Pulmonary artery endothelial cell (primary cell): ENCODE measurements around the gene POU3F1. TPM values are rescaled to one million over a fixed set of nuclear protein-coding genes. Genes with fewer than 3 reads are reported as not detected.

Source experiments
- DNase-seq: peaks from one replicate; pipeline ENCODE4 v3.0.0-alpha.2; 2011; ENCODE audit warnings: low read depth, low spot score
- total RNA-seq: library from RNA; depleted of rRNA; stranded (reverse); fragments of >200 nt; gene quantifications from 2 replicates; pipeline ENCODE4 v1.2.3, GENCODE V29; 2014

Gene POU3F1
- total RNA-seq, 1 donor from 2014 or later = not detected

DNA sequence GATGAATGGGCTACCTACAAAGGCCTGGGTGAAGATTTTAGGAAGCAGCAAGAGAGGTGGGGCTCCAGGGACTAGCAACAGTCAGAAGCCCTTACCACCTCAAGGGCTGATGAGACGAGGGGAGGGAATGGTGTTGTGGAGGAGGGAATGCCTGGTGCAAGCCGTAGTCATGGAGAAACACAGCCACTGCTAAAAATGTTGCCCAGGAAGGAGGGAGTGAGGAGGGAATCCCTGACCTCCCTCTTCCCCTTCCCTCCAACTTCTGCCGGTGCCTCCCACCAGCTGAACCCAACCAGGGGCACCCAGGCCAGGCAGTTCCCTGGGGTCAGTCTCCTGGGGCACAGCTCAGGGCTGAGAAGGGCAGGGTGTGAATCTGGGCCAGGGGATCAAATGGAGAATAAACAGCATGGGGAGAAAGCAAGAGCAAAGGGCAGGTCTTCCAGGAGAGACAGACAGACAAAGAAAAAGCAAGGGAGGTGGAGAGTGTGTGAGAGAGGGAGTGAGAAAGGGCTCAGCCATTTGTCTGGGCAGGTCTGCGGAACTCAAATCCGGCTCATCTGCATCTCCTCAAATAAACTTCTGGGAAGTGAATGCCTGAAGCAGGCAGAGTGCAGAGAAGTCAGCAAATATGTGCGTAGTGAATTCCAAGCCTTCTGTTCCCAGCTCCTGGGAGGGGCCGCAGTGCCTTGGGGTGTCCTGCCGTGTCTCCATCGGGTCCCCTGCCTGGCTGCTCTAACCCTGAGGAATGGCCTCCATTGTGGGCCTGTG, 27.1 kb upstream of the POU3F1 start:
- no peak for DNase-seq

DNA sequence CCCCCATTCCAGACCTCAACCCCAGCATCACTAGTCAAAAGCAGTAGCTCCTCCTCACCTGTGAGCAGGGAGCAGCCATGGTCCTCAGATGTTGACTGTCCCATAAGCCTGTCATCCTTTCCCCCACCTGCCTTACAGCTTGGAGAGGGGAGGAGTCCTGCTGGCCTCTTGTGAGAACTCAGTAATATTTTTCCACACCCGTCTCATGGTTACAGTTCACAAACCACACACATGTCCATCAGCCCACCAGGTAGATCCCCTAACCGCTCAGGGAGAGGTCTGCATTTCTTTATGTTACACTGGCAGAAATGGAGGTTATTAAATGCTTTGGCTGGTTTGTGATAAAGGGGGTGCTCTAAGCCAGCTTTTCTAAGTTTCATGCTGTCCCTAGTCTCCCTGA, 26.3 kb upstream of the POU3F1 start:
- DNase-seq = no peak

DNA sequence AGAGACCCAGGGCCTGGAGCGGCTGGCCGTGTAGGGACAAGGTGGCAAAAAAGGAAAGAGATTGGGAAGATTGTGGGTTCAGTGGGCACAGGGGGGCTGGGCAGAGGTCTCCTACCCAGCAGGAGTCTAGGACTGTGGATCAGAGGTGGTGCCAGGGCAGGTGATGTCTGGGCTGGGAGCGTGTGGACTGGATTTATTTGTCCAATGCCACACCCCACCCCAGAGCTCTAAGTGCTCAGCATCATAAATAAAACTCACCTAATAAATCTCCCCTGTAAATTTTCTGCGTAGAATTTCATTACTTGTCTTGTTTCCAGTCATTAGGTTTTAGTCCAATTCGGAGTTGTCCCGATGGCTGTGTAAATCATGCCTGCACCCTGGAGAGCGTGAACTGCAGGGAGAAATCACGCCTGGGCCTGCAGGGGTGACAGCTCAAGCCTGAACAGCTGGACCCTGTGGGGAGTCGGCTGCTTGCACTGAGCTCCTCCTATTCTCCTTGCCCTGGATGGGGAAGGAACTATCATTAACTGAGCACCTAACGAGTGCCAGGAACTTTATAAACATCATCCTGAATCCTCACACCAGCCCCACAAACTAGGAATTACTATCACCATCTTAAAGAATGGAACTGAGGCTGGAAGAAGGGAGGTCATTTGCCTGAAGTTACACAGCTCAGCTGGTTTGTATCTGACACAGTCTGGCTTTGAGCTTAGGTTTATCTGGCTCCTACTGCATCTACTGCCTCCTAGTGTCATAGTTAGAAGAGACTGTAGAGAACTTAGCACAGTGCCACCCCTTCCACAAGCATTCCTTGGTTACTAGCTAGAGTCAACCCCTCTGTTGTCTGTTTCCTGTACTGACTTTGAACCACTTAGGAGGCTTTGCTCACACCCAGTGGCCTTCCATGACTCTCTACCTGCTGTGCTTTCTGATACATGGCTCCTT, 25.0 kb upstream of the POU3F1 start:
- DNase-seq = no peak

DNA sequence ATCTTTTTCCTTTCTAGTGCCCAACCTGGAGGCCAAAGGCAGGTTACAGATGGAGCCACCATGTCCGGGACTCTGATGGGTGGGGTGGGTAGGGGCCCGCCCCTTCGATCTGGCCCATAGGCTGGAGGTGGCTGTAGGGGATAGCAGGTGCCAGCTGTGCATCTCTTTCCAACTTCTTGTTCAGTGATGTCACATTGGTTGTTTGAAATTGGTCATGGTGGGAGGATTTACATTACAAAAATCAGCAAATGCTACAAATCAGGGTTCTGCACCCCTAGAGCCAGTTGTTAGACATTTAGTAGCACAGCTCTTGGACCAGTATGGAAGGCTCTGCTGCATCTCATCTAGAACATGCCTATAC, 22.4 kb upstream of the POU3F1 start:
- DNase-seq = no peak

DNA sequence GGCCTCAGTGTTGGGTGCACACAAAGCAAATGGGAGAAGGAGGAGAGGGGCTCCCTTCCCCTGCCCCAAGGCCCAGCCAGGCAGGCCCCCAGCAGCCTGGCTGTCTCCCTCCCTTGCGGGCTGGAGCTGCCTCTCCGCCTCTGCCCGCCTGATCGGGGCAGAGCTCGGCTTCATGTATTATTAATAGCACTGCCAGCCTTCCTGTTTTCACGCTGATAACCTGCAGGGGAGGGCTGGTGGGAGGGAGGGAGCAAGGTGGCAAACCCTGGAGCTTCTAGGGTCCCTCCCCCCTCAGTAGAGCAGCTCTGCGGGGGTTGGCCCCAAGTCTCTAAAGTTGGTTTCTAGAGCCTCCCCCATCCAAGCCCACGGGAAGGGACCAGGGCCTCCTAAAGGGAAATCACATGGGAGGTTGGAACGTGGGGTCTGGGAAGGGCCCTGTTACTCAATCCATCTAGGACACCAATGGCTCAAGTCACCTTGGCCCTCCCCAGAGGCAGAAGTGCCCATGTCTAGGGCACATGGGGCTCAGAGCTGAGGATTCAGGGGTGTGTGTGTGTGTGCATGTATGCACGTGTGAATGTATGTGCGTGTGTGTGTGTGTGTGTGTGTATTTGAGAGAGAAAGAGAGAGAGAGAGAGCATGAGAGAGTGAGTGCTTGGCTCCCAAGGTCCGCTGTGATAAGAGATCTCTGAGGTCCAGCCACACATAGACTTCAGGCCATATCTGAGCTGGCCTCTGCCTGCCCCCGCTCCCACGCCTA, 21.8 kb upstream of the POU3F1 start:
- no peak for DNase-seq

DNA sequence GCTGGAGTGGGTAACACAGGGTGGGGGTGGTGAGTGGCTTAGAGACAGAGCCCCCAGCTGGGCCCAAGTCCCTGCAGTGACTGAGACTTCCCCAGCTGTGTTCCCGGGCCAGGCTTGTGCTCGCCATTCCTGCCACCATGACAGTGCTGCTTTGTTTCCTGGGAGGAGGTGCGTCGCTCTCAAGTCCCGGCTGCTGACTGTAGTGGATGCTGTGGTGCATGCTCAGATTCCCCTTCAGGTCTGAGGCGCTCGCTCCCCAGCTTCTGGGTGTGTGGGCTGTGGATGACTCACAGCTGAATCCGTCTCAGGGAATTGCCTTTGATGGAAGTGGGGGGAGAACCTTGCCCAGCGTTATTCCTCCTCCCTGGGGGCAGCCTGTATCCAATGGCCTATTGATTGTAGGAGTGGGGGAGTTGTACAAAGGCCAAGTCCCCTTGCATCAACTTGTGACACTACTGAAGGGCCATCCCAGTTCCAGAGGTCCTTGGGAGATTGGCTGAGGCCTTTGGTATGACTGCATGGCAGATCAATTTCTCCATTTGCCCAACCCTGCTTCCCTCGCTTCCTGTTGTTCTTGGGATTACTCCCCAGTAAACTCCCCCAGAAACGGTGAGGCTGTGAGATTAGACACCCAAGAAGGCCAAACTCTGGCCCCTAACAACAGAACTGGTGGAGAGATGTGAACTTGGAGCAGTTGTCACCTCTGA, 17.8 kb upstream of the POU3F1 start:
- no peak for DNase-seq

DNA sequence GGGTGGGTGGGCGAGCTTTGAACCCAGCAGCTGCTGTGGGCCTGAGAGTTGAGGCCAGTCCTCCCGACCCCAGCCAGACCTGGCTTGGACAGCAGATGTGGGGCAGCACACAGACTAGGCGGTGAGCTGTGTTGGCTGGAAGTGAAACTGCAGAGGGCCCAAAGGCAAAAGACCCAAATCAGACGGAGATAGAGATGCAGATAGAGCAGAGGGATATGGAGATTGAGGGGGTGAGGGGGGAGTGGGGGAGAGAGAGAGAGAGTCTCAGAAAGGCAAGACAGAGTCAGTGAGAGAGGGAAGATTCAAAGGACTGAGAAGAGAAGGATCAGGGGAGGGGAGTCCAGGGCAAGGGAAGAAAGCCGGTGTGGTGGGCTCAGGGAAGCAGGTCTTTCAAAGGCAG, 17.0 kb upstream of the POU3F1 start:
- DNase-seq = no peak

DNA sequence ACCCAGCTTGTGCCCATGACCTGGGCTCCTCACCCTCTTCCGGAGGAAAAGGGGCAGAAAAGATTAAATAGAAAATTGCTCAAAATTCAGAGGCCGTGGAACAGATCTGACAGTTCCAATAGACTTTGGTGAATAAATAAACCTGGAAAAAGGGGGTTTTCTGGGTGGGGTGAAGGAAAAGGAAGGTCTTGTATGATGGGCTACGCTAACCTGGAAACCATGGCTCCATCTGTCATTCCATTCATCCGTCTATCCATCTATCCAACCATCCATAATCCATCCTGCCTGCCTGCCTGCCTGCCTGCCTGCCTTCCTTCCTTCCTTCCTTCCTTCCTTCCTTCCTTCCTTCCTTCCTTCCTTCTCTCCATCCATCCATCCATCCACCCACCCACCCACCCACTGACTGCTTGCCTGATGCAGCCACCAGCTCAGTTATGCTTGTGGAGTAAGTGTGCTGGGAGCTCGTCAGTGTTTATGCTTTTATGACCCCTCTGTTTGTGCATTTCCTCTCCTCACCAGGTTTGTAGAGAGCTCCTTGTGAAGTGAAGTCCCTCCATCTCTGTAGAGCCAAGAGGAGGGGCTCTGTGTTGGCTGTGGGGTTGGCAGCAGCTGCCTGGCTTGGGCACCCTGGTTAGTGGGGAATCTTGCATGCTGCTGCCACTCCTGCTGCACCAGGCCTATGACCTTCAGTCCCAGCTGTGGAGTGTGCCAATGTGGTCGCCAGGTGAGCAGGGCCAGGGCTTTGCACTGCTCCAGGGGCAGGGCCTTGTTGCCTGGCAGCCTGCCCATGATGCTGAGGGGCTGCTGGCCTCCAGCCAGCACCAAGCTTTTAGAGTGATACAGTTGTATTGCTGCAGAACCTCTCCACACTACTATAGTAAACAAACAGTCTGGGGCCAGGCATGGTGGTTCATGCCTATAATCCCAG, 16.0 kb upstream of the POU3F1 start:
- no peak for DNase-seq

DNA sequence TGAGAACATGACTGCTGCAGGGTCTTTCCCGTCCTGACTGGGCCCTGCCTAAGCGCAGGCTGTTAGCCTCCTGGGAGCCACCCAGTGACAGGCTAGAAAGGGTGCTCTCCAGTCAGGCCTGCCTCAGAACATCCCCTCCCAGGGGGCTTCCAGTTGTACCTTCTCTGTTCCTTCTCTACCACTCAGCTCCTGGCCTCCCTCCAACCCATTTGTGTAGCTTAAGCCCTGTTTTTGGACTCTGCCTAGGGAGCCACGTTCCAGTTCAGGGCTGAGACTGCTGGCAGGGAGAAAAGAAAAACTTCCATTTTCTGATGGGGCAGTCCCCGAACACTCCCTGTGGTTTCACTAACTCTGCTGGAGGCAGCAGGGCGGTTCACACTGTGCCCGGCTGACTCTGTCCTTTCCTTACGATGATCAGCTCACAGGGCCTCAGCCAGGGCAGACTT, 15.3 kb upstream of the POU3F1 start:
- no peak for DNase-seq

DNA sequence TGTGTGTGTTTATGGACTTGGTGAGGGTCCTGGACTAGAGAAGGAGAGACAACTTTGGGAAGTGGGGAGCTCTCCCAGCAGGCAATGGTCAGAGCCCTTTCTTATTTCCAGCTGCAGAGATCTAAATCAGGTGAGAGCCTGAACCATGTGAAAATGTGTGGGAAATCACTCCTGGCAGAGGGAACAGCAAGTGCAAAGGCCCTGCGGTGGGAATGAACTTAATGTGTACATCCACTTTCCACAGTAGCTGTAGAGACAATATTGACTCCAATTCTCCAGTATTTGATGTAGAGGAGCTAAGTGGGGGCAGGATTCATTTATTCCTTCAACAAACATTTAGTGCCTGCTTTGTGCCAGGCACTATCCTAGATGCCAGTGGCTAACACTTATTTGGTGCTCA, 14.7 kb upstream of the POU3F1 start:
- no peak for DNase-seq

DNA sequence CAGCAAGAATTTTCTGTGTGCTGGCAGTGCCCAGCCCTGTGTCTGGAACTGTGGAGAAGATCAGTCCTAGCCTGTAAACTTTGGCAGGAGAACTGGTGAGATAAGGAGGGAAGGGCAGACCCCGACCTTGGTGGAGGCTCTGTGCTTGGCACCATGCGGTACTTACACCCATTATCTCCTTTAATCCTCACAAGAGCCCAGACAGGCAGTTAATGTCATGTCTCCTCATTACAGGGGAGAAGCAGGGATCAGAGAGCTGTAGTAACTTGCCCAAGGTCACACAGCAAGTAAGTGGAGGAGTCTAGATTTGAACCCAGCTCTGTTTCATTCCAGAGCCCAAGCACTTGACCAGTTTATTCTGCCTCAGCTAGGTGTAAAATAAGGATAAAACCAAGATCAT, 13.9 kb upstream of the POU3F1 start:
- no peak for DNase-seq

DNA sequence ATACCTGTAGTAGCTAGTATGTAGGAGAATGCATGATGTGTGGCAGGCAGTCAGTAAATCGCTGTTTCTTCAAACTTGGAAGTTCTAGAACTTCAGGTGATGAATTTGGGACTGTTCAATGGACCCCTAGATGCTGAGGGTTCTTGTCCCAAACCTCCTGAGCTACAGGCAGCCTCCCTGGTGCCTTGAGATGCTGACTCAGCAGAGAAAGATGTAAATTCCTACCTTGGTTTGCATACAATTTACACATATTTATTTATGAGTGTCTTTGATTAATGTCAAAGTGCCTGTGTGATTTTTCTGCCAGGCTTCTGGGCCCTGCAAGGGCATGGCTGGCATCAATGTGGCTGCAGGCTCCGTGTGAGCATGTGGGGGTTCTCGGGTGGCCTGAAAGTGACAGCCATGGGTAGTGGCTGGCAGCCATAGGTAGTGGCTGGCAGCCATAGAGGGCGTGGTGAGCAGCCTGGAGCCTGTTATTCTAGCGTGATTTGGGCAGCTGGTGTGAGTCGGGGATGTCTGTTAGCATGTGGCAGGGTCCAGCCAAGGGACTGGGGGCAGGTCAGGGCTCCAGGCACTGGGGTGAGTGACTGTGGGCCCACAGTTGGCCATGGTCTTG, 13.2 kb upstream of the POU3F1 start:
- no peak for DNase-seq

DNA sequence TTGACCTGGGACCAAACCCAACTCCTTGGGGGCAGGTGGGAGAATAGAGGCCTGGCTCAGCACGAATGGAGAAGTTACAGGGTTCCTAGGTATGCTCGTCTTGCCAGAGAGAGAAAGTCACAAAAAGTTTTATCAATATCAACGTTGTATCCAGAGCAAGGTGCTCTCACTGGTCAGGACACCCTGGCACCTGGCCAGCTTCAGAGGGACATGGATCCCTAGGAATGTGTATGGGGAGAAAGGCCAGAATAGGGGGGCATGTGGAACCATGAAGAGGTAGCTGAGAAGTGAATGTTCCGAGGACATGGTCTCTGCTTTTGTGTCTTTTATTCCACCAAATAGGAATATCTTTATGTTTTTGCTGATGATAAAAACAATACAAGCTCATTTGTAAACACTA, 9.4 kb upstream of the POU3F1 start:
- no peak for DNase-seq

DNA sequence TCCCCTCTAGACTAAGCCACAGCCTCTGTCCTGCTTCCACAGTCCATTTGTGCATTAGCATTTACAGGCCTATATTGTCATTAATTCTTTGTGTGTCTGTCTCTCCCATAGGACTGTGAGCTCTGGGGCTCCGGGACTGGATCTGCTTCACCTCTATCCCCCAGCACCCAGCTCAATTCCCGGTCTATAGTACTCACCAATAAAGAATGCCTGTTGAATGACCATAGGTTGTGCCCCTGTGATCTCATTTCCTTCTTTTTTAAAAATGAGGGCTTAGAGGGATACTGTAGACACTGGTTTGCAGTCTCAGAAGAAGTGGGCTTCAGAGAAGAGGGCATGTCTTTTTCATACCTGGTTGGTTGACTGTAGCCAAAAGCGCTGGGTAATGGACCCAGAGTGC, 8.8 kb upstream of the POU3F1 start:
- DNase-seq = no peak

DNA sequence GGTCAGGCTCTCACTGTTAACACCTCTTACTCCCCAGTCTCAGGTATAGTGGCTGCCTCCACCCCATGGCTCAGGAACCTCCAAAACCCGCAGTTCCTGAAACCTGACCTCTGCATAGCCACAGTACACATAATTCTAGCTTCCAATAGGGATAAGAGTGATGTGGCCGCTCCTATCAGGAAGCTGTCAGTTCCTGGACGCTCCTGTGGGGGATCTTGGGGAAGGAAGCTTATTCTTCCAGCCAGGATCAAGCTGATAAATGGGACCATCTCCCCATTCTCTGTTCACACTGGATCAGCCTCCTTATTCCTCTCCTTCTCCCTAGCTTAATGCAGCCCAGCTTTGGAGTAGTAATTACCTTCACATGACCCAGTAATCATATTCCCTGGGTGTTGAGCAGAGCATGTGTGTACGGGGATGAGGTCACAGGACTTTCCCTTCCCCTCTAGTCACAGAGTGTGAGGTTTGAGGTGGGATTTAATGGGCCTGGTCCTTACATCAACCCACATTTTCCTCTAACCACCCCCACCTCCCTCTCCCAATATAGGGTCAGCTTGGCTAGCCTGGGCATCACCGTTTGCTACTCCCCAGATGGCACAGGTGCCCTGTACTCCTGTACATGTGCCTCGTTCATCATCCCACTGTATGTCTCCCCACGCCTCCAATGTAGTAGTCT, 7.0 kb upstream of the POU3F1 start:
- DNase-seq = no peak

DNA sequence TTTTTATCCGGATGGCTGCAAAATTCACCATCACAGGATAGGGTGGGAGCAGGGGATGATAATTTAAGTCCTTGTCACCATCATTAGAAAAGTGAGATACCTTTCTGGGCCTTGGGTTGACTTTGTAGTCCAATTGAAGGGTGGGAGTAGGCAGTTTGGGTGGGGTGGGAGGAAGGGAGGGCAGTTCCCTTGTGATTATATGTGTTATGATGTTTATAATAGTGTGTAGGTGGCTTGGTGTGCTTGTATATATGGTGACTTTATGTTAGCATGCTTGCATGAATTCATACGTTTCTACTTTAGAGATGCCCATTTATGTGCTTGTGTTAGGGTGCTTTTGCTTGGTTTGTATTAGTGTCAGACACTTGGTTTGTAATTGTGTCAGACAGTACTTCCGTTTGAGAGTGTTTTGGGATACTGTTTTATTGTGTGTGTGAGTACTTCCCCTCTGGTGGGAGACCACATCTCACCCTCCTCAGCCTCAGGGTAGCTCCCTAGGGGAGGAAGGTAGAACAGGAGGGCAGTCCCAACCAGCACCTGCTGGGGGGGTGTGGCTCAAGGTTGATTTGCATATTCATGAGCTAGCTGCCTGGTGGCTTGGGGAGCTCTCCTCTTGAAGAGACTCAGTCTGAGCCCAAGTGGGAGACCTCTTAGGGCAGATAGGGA, 6.3 kb upstream of the POU3F1 start:
- no peak for DNase-seq

DNA sequence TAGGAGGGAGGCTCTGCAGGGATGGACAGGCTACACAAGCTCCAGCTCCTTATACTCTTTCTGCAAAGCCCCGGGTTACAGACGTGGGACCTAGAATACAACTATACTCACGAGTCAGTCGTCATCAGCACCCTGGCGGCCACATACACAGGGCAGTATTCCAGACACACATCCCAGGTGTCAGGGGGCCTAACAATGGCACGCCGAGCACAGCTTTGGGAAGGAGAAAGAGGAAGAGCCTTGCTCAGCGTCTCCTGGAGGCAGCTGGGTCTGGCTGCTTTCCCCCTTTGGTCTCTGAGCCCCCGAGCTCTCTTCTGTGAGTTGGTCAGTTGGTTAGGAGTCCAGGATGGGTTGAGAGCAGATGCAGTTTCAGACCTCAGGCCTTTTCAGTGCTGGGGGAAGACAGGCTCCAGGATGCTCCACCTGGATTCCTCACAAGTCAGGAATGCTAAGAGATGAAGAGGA, 4.5 kb upstream of the POU3F1 start:
- DNase-seq = no peak

DNA sequence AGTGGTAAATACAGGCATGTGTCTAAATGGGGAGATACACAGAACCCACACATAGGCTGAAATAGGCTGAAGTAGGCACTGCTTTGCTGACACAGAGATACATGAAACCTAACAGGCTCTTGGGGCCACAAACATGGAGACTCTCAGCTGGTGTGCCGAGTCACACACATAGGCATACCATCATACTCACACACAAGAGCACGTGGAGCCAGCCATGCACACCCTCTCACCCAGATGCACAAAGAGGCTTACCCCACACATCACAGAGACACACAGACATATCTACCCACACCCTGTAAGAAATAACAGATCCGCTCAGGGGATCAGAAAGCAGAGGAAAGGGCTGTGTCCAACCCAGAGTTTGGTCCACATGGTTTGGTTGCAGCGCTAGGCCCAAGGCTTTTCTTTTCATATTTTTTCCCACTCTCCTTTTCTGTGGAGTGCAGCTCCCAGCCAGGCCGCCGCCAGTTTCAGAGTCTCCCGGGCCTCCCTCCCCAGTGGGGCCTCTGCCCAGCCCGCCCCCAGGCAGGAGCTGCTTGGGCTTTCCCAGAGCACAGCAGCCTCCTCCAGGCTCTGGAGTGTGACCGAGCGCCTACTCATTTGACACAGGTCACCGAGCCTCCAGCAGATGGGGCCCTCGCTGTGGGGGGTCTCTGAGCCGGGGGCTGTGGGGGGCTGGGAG, 3.9 kb upstream of the POU3F1 start:
- DNase-seq = no peak
